HG03135 (cell line): ENCODE measurements around the gene ZNF470.
A peak's percentile ranks its signal among the peaks of the same experiment; 100 is the strongest.

Experiments
- ATAC-seq: cut with Tn5 transposase; IDR thresholded peaks from one replicate; pipeline ENCODE4 v1.9.1; 2021; ENCODE audit warnings: mild to moderate bottlenecking, moderate library complexity; ENCODE audit not compliant: unreplicated experiment

The ZNF470 gene

GRCh38 chr19:56567274-56568120 lies at the start of gene ZNF470:
Gene ZNF470, plus strand, starts transcription at chr19:56567468. Its CDS starts 2,844 bp downstream, at chr19:56570312.
- ATAC-seq = peak; percentile 97

GRCh38 chr19:56525214-56525860 lies 41.9 kb upstream of the ZNF470 start:
- ATAC-seq = no peak

GRCh38 chr19:56537442-56537841 lies 29.8 kb upstream of the ZNF470 start:
- no peak for ATAC-seq

GRCh38 chr19:56538254-56538760 lies 29.0 kb upstream of the ZNF470 start:
- ATAC-seq = peak; percentile 68

GRCh38 chr19:56538761-56539263 lies 28.5 kb upstream of the ZNF470 start, which contains the start of gene ZFP28:
Gene ZFP28, plus strand, starts transcription at chr19:56538948. Its CDS starts 71 bp downstream, at chr19:56539019.
- peak; percentile 47 for ATAC-seq

GRCh38 chr19:56543776-56544175 lies 23.5 kb upstream of the ZNF470 start:
- ATAC-seq = no peak

GRCh38 chr19:56547535-56547934 lies 19.7 kb upstream of the ZNF470 start:
- ATAC-seq = no peak

GRCh38 chr19:56554272-56554869 lies 12.9 kb upstream of the ZNF470 start:
- no peak for ATAC-seq

GRCh38 chr19:56562766-56563165 lies 4.5 kb upstream of the ZNF470 start:
- no peak for ATAC-seq

GRCh38 chr19:56566904-56567273 lies 379 bp upstream of the ZNF470 start:
- ATAC-seq = peak; percentile 33

- no peak for ATAC-seq
Observed at GRCh38 chr19:56572589-56572988, 5.3 kb downstream of the ZNF470 start.

GRCh38 chr19:56573914-56574313 lies 6.6 kb downstream of the ZNF470 start:
- ATAC-seq = no peak

GRCh38 chr19:56577719-56578602 lies 10.7 kb downstream of the ZNF470 start:
- ATAC-seq = no peak

GRCh38 chr19:56594446-56594782 lies 27.1 kb downstream of the ZNF470 start:
- ATAC-seq = no peak

- ATAC-seq = peak; percentile 90
Observed at GRCh38 chr19:56594783-56595547, 27.7 kb downstream of the ZNF470 start, which contains the start of gene ZNF71. Gene ZNF71, plus strand, starts transcription at chr19:56595302. Its CDS starts 6,257 bp downstream, at chr19:56601559.

- ATAC-seq = peak; percentile 33
Observed at GRCh38 chr19:56595548-56595899, 28.3 kb downstream of the ZNF470 start.

- no peak for ATAC-seq
Observed at GRCh38 chr19:56596676-56597075, 29.4 kb downstream of the ZNF470 start.

- ATAC-seq = no peak
Observed at GRCh38 chr19:56597696-56598095, 30.4 kb downstream of the ZNF470 start.

GRCh38 chr19:56601375-56601774 lies 34.1 kb downstream of the ZNF470 start:
- no peak for ATAC-seq

- no peak for ATAC-seq
Observed at GRCh38 chr19:56603829-56604228, 36.6 kb downstream of the ZNF470 start.
